Fibroblast of the conjunctiva (primary cell): ENCODE results near the gene SHFL.

Experiments used
- DNase-seq: peaks from one replicate; pipeline ENCODE4 v3.0.0-alpha.2; 2010; ENCODE audit warnings: low read depth

SHFL gene

GRCh38 chr19:10109528-10109927, 23.4 kb downstream of the SHFL start:
- no peak for DNase-seq

- DNase-seq = no peak
Observed at GRCh38 chr19:10110076-10110971, 24.2 kb downstream of the SHFL start.

- no peak for DNase-seq
Observed at GRCh38 chr19:10110972-10111317, 24.8 kb downstream of the SHFL start.

GRCh38 chr19:10111405-10111811, 25.3 kb downstream of the SHFL start, which contains the start of gene P2RY11:
Gene P2RY11 (plus strand): TSS chr19:10111693. CDS start chr19:10111722, 29 bp downstream.
- no peak for DNase-seq

GRCh38 chr19:10112037-10112761, 26.1 kb downstream of the SHFL start:
- no peak for DNase-seq

GRCh38 chr19:10112895-10113591, 26.9 kb downstream of the SHFL start:
- no peak for DNase-seq

- no peak for DNase-seq
Observed at GRCh38 chr19:10113592-10113963, 27.5 kb downstream of the SHFL start.

GRCh38 chr19:10113964-10114650, 28.0 kb downstream of the SHFL start:
- DNase-seq = no peak

GRCh38 chr19:10114651-10115391, 28.7 kb downstream of the SHFL start:
- no peak for DNase-seq

GRCh38 chr19:10115392-10116084, 29.4 kb downstream of the SHFL start:
- no peak for DNase-seq

- DNase-seq = no peak
Observed at GRCh38 chr19:10116085-10116865, 30.2 kb downstream of the SHFL start.

- DNase-seq = no peak
Observed at GRCh38 chr19:10116866-10117616, 30.9 kb downstream of the SHFL start.

- DNase-seq = no peak
Observed at GRCh38 chr19:10118960-10119359, 32.8 kb downstream of the SHFL start.

- DNase-seq = peak; percentile 50
Observed at GRCh38 chr19:10120538-10121189, 34.5 kb downstream of the SHFL start.

GRCh38 chr19:10122045-10122444, 35.9 kb downstream of the SHFL start:
- peak; percentile 14 for DNase-seq

GRCh38 chr19:10124429-10124828, 38.3 kb downstream of the SHFL start:
- DNase-seq = no peak

GRCh38 chr19:10126213-10126639, 40.1 kb downstream of the SHFL start:
- DNase-seq = no peak

- no peak for DNase-seq
Observed at GRCh38 chr19:10132905-10133304, 46.8 kb downstream of the SHFL start.

- DNase-seq = no peak
Observed at GRCh38 chr19:10133596-10133995, 47.5 kb downstream of the SHFL start.
